ENCODE results near the gene RXRA. TPM values are rescaled to one million over a fixed set of nuclear protein-coding genes. Genes with fewer than 3 reads are reported as not detected.
A peak's percentile ranks its signal among the peaks of the same experiment; 100 is the strongest.

The RXRA gene
- total and polyA plus RNA-seq, 3 experiments from 2014 or later, result 2.1 to 10.0 (median 9.9) TPM

DNA sequence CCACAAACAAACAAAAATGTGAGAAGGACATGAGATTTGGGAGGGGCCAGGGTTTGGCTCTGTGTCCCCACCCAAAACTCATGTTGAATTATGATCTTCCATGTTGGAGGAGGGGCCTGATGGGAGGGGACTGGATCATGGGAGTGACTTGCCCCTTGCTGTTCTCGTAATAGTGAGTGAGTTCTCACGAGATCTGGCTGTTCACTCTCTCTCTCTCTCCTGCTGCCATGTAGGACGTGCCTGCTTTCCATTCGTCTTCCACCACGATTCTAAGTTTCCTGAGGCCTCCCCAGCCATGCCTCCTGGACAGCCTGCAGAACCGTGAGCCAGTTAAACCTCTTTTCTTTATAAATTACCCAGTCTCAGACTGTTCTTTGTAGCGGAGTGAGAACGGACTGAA, 118.7 kb downstream of the RXRA start:
- peaks cover 3 to 9% (median 4%) of the 10 kb centered on the region in 5 donors for H3K9me3 Mint-ChIP-seq
- no peak overlapping the region for H3K4me3 ChIP-seq (ENCODE audit: low read length)
- H3K27ac Mint-ChIP-seq, result peak overlapping the region in 3 of 8 donors; percentile 60 to 89 (median 68)
- H3K9me3 ChIP-seq (ENCODE audit: low read length), result no peaks in the 10 kb centered on the region
- no peak overlapping the region for H3K27ac ChIP-seq (ENCODE audit: low read depth, low read length)
- no peaks in the 10 kb centered on the region for H3K36me3 ChIP-seq (ENCODE audit: insufficient read depth, low read length)
- peaks cover 3 to 7% of the 10 kb centered on the region in 2 donors for H3K27me3 Mint-ChIP-seq
- no peak for DNase-seq
- peaks cover 20 to 21% (median 21%) of the 10 kb centered on the region in 3 donors for H3K4me1 Mint-ChIP-seq
- H3K27me3 ChIP-seq (ENCODE audit: insufficient read depth, low read length, poor library complexity, severe bottlenecking), result peaks cover 5% of the 10 kb centered on the region
- ChIA-PET POLR2A (no interaction called here), CTCF (interaction anchor here (1.0 to 1.7 kb wide), 2 partner anchors 274 to 280 kb away, joined by 4 to 11 read pairs; no protein-coding TSS in a partner anchor)
- peak overlapping the region in 2 of 7 donors; percentile 21 to 26 for H3K4me3 Mint-ChIP-seq
- peaks cover 7% of the 10 kb centered on the region for H3K4me1 ChIP-seq (ENCODE audit: insufficient read depth, low read length)
- no peaks in the 10 kb centered on the region for H3K36me3 Mint-ChIP-seq

DNA sequence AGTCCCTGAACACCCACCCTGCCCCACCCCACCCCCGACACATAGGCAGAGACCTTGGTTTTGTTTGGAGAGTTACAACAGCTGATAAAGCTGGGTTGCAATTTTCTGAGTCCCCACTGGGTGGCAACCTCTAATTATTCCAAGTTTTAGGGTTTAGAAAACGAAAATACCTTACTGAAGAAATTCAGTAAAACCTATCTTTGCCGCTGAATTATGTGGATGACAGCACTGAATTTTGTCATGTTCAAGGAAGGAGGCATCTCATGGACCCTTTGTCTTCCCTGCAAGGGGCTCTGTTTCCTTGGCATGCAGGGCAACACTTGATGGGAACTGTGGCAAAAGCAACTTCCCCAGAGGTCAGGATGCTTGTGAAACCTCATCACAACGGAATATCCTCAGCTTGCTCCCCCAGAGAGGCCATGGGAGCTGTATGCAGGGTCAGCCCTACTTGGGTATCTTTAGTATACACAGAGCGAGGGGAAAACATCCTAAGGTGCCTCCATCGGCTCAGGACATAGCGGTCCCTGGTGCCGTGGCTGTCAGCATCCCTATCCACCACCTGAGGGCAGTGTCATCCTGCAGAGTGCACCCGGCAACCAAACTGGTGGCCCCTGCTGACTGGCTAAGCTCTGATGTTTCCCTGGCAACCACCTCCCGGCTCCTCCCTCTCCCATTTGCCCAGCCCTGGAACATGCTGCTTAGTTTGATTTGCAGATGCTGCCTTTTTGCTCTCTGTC, 123.1 kb downstream of the RXRA start:
- CTCF ChIA-PET, result interaction anchor here (0.5 to 3.0 kb wide), 13 partner anchors 10 to 964 kb away, joined by 3 to 13 read pairs (median 5); no protein-coding TSS in a partner anchor
- no peak overlapping the region for H3K27ac ChIP-seq (ENCODE audit: low read depth, low read length)
- H3K27me3 Mint-ChIP-seq, result peaks cover 0 to 4% of the 10 kb centered on the region in 2 donors
- no peaks in the 10 kb centered on the region for H3K36me3 ChIP-seq (ENCODE audit: insufficient read depth, low read length)
- DNase-seq, result peak; percentile 67 to 89 (median 81)
- H3K9me3 ChIP-seq (ENCODE audit: low read length), result no peaks in the 10 kb centered on the region
- H3K4me1 Mint-ChIP-seq, result peaks cover 11 to 13% (median 12%) of the 10 kb centered on the region in 3 donors
- H3K27me3 ChIP-seq (ENCODE audit: insufficient read depth, low read length, poor library complexity, severe bottlenecking), result no peaks in the 10 kb centered on the region
- H3K9me3 Mint-ChIP-seq, result peaks cover 3 to 9% (median 4%) of the 10 kb centered on the region in 5 donors
- H3K4me1 ChIP-seq (ENCODE audit: insufficient read depth, low read length), result no peaks in the 10 kb centered on the region
- POLR2A ChIA-PET, result interaction anchor here (1.2 kb wide), 1 partner anchor 285 kb away, joined by 3 read pairs; the partner anchor contains the start of gene RNU6ATAC
- H3K4me3 Mint-ChIP-seq, result no peak overlapping the region
- no peaks in the 10 kb centered on the region for H3K36me3 Mint-ChIP-seq
- no peak overlapping the region for H3K4me3 ChIP-seq (ENCODE audit: low read length)
- H3K27ac Mint-ChIP-seq, result peak overlapping the region in 6 of 8 donors; percentile 15 to 82 (median 72)

DNA sequence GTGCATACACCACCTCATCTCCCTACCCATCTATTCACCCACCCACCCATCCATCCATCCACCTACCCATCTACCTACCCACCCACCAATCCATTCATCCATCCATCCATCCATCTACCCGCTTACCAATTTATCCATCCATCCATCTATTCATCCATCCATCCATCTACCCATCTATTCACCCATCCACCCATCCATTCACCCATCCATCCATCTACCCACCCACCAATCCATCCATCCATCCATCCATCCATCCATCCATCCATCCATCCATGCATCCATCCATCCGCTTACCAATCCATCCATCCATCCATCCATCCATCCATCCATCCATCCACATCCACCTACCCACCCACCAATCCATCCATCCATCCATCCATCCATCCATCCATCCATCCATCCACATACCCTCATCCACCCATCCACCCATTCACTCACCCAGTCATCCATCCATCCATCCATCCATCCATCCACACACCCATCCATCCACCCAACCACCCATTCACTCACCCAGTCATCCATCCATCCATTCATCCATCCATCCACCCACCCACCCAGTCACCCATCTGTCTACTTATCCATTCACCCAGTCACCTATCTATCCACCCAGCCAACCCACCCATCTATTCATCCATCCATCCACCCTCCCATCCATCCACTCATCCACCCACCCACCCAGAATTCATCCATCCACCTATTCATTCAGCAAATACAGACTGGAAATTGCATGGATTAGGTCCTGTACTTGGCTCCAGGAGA, 125.6 kb downstream of the RXRA start:
- no peak overlapping the region for H3K27ac ChIP-seq (ENCODE audit: low read depth, low read length)
- peaks cover 14 to 18% (median 14%) of the 10 kb centered on the region in 3 donors for H3K4me1 Mint-ChIP-seq
- no peaks in the 10 kb centered on the region for H3K27me3 ChIP-seq (ENCODE audit: insufficient read depth, low read length, poor library complexity, severe bottlenecking)
- no peak for DNase-seq
- peaks cover 3 to 9% (median 4%) of the 10 kb centered on the region in 5 donors for H3K9me3 Mint-ChIP-seq
- H3K4me1 ChIP-seq (ENCODE audit: insufficient read depth, low read length), result peaks cover 14% of the 10 kb centered on the region
- H3K27me3 Mint-ChIP-seq, result no peaks in the 10 kb centered on the region
- no peak overlapping the region for H3K4me3 Mint-ChIP-seq
- no peaks in the 10 kb centered on the region for H3K36me3 Mint-ChIP-seq
- H3K27ac Mint-ChIP-seq, result peak overlapping the region in 3 of 8 donors; percentile 24 to 53 (median 47)
- POLR2A ChIA-PET, result no interaction called here
- no peaks in the 10 kb centered on the region for H3K9me3 ChIP-seq (ENCODE audit: low read length)
- H3K4me3 ChIP-seq (ENCODE audit: low read length), result no peak overlapping the region
- CTCF ChIA-PET, result no interaction called here
- no peaks in the 10 kb centered on the region for H3K36me3 ChIP-seq (ENCODE audit: insufficient read depth, low read length)

DNA sequence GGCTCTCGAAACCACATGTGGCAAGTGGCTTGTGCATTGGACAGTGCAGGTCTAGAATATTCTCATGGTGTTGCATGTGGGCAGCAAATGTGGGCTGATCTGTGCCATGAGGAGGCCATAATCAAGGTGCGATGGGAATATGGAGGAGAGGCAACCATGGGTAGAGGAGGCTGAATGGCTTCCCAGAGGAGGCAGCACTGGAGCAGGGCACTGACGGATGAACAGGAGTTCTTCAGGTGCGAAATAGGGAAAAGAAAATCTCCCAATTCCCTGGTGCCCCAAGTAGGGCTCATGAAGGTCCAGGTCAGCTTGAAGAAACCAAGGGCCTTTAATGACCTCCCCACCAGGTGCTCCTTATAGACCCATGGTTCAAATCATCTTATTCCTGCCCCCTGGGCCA, 126.5 kb downstream of the RXRA start:
- peaks cover 20% of the 10 kb centered on the region for H3K4me1 ChIP-seq (ENCODE audit: insufficient read depth, low read length)
- H3K9me3 ChIP-seq (ENCODE audit: low read length), result no peaks in the 10 kb centered on the region
- peak overlapping the region in 5 of 8 donors; percentile 32 to 84 (median 54) for H3K27ac Mint-ChIP-seq
- no peaks in the 10 kb centered on the region for H3K36me3 Mint-ChIP-seq
- H3K36me3 ChIP-seq (ENCODE audit: insufficient read depth, low read length), result no peaks in the 10 kb centered on the region
- CTCF ChIA-PET, result interaction anchor here (0.9 to 1.6 kb wide), 2 partner anchors 10 to 282 kb away, joined by 5 read pairs; no protein-coding TSS in a partner anchor
- POLR2A ChIA-PET, result no interaction called here
- DNase-seq, result no peak
- no peaks in the 10 kb centered on the region for H3K27me3 Mint-ChIP-seq
- no peak overlapping the region for H3K4me3 ChIP-seq (ENCODE audit: low read length)
- peaks cover 3 to 9% (median 4%) of the 10 kb centered on the region in 5 donors for H3K9me3 Mint-ChIP-seq
- H3K4me1 Mint-ChIP-seq, result peaks cover 14 to 19% (median 14%) of the 10 kb centered on the region in 3 donors
- H3K4me3 Mint-ChIP-seq, result peak overlapping the region in 1 of 7 donors; percentile 27
- H3K27me3 ChIP-seq (ENCODE audit: insufficient read depth, low read length, poor library complexity, severe bottlenecking), result no peaks in the 10 kb centered on the region
- no peak overlapping the region for H3K27ac ChIP-seq (ENCODE audit: low read depth, low read length)

DNA sequence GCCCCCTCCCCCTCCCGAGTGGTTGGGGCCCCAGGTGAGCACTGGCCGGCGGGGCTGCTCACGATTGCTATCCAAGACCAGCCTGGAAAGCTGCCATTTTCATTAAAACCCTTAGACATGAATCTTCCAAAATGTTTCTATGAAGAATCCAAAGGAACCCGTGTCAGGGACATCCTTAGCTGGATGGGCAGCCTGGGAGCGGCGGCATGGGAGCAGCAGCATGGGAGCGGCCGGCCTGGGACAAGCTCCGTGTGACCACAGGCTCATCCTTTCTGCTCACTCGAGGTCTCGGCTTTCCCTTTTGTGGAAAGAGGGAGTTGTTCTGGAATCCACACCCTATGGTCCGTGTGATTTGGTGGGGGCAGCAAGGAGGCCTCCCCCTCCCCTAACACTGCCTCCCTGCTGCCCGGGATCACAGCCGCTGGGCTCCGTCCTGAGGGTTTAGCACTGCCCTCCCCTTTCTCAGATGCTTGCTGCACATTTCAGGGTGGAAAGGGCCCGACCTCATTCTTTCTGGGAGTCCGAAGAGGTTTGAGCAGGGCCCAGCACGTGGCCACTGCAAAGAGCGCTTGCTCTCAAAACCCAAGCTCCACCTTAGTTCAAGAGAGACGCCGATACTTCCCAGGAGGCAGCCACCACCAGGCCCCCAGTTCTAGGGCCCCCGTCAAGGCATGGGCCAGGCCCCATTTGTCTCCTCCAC, 127.7 kb downstream of the RXRA start:
- Mint-ChIP-seq H3K4me3 (peak overlapping the region in 1 of 7 donors; percentile 13), H3K27ac (peak overlapping the region in 2 of 8 donors; percentile 32 to 79), H3K36me3 (no peaks in the 10 kb centered on the region), H3K4me1 (peaks cover 14 to 19% (median 14%) of the 10 kb centered on the region in 3 donors), H3K27me3 (no peaks in the 10 kb centered on the region), H3K9me3 (peaks cover 0 to 4% (median 3%) of the 10 kb centered on the region in 5 donors)
- Histone ChIP-seq H3K4me1 (ENCODE audit: insufficient read depth, low read length) (peaks cover 20% of the 10 kb centered on the region), H3K27ac (ENCODE audit: low read depth, low read length) (no peak overlapping the region), H3K4me3 (ENCODE audit: low read length) (no peak overlapping the region), H3K27me3 (ENCODE audit: insufficient read depth, low read length, poor library complexity, severe bottlenecking) (no peaks in the 10 kb centered on the region), H3K9me3 (ENCODE audit: low read length) (no peaks in the 10 kb centered on the region), H3K36me3 (ENCODE audit: insufficient read depth, low read length) (no peaks in the 10 kb centered on the region)
- DNase-seq, result no peak
- CTCF ChIA-PET, result interaction anchor here (1.5 to 1.6 kb wide), 2 partner anchors 11 to 283 kb away, joined by 5 to 7 read pairs; no protein-coding TSS in a partner anchor
- POLR2A ChIA-PET, result no interaction called here

DNA sequence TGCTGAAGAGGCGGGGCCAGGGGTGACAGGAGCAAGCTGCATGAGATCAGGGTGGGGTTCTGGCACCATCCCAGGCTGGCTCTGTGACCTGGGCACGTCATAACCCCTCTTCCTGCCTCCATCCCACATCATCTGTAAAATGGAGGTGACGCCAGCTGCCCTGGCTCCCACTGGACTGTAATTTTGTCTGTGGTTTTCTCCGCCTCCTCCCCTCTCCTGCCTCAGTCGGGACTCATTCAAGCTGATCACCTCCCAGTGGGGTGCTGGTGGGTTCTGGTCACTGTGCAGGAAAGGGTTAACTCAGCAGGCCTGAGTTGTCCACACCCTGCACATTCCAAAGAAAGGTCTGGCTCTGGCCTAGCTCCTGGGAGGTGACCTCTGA, 128.2 kb downstream of the RXRA start:
- CTCF ChIA-PET, result interaction anchor here (1.5 kb wide), 1 partner anchor 12 kb away, joined by 7 read pairs; no protein-coding TSS in a partner anchor
- H3K27ac Mint-ChIP-seq, result peak overlapping the region in 4 of 8 donors; percentile 20 to 95 (median 74)

DNA sequence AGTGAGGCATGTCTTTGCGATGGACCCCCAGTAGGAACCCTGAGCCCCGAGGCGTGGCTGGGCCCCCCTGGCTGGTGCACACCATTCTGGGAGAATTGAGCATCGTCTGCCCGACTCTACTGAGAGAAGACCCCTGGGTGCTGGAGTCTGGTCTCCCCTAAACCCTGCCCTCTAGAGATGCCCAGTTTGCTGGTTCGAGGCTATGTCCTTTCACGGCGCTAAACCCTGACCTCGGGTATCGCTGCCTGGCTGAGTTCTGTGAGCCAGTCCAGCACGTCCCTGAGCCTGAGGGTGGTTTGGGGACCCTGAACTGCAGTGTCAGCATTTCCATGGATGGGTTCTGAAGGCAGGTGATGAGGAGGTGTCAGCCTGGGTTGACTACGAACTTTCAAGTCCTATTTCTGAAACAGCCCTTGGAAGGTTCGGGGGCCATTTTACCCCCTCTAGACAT, 128.8 kb downstream of the RXRA start:
- H3K36me3 ChIP-seq (ENCODE audit: insufficient read depth, low read length), result no peaks in the 10 kb centered on the region
- H3K9me3 ChIP-seq (ENCODE audit: low read length), result no peaks in the 10 kb centered on the region
- POLR2A ChIA-PET, result no interaction called here
- Mint-ChIP-seq H3K27ac (peak overlapping the region in 6 of 8 donors; percentile 10 to 96 (median 74)), H3K4me3 (peak overlapping the region in 6 of 7 donors; percentile 3 to 90 (median 38)), H3K27me3 (no peaks in the 10 kb centered on the region), H3K4me1 (peaks cover 7 to 12% (median 8%) of the 10 kb centered on the region in 3 donors), H3K9me3 (no peaks in the 10 kb centered on the region), H3K36me3 (no peaks in the 10 kb centered on the region)
- H3K4me1 ChIP-seq (ENCODE audit: insufficient read depth, low read length), result peaks cover 20% of the 10 kb centered on the region
- no peak overlapping the region for H3K27ac ChIP-seq (ENCODE audit: low read depth, low read length)
- DNase-seq, result no peak
- CTCF ChIA-PET, result interaction anchor here (1.2 to 1.7 kb wide), 3 partner anchors 9 to 1050 kb away, joined by 4 to 8 read pairs (median 7); no protein-coding TSS in a partner anchor
- H3K27me3 ChIP-seq (ENCODE audit: insufficient read depth, low read length, poor library complexity, severe bottlenecking), result no peaks in the 10 kb centered on the region
- H3K4me3 ChIP-seq (ENCODE audit: low read length), result no peak overlapping the region

More for the DNA sequence above, 128.2 kb downstream of the RXRA start:
- Histone ChIP-seq H3K27me3 (ENCODE audit: insufficient read depth, low read length, poor library complexity, severe bottlenecking) (no peaks in the 10 kb centered on the region), H3K4me3 (ENCODE audit: low read length) (no peak overlapping the region), H3K36me3 (ENCODE audit: insufficient read depth, low read length) (no peaks in the 10 kb centered on the region), H3K9me3 (ENCODE audit: low read length) (no peaks in the 10 kb centered on the region), H3K27ac (ENCODE audit: low read depth, low read length) (no peak overlapping the region), H3K4me1 (ENCODE audit: insufficient read depth, low read length) (peaks cover 20% of the 10 kb centered on the region)
- POLR2A ChIA-PET, result no interaction called here
- peaks cover 11 to 17% (median 11%) of the 10 kb centered on the region in 3 donors for H3K4me1 Mint-ChIP-seq
- peaks cover 0 to under 1% (median under 1%) of the 10 kb centered on the region in 5 donors for H3K9me3 Mint-ChIP-seq
- no peaks in the 10 kb centered on the region for H3K27me3 Mint-ChIP-seq
- no peaks in the 10 kb centered on the region for H3K36me3 Mint-ChIP-seq
- no peak for DNase-seq
- peak overlapping the region in 1 of 7 donors; percentile 28 for H3K4me3 Mint-ChIP-seq

Measured in CD8-positive, alpha-beta memory T cell (primary cell).